GM19043 (cell line): ENCODE results near the gene GLTP.
A peak's percentile ranks its signal among the peaks of the same experiment; 100 is the strongest.
"Not testable (repeated sequence)": the region's sequence is repeated elsewhere in the genome, so short reads cannot be mapped to it uniquely, and the experiment has no call there.

Experiments
- ATAC-seq: cut with Tn5 transposase; IDR thresholded peaks from one replicate; pipeline ENCODE4 v1.9.1; 2021; ENCODE audit warnings: low read depth; ENCODE audit not compliant: unreplicated experiment

GLTP gene, protein sequence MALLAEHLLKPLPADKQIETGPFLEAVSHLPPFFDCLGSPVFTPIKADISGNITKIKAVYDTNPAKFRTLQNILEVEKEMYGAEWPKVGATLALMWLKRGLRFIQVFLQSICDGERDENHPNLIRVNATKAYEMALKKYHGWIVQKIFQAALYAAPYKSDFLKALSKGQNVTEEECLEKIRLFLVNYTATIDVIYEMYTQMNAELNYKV

GRCh38 chr12:109880043-109880931 lies at the start of gene GLTP:
Gene GLTP (minus strand): TSS chr12:109880541. CDS start chr12:109880374, 167 bp downstream.
- peak; percentile 86 for ATAC-seq

DNA sequence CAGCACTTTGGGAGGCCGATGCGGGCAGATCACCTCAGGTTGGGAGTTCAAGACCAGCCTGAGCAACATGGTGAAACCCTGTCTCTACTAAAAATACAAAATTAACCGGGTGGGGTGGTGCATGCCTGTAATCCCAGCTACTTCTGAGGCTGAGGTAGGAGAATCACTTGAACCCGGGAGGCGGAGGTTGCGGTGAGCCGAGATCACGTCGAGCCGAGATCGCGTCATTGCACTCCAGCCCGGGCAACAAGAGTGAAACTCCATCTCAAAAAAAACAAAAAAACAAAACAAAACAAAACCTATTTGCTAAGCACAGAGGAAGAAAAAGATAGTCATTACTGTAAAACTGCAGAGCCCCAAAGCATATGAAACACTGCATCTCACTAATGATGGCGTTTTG lies 49.0 kb upstream of the GLTP start:
- ATAC-seq = not testable (repeated sequence)

DNA sequence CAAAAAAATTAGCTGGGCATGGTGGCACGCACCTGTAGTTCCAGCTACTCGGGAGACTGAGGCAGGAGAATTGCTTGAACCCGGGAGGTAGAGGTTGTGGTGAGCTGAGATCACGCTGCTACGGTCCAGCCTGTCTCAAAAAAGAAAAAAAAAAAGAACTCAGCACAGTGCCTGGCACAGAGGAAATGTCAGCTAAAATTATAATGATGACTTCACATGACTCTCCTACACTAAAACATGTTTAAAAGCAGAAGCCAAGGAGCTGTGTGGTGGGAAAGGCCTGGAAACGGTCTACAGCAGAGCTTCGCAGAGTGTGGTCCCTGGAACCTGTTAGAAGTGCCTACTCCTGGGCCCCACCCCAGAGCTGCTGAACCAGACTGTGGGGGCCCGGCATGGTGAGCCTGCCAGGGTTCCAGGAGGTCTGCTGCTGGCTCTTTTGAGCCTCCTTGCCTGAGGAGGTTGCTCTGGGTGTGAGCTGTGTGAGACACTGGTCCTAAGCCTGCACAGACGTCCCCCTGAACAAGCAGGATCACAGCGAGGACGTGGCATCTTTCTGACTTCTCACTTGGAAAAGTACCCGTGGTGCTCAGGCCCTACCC lies 47.8 kb upstream of the GLTP start:
- no peak for ATAC-seq

DNA sequence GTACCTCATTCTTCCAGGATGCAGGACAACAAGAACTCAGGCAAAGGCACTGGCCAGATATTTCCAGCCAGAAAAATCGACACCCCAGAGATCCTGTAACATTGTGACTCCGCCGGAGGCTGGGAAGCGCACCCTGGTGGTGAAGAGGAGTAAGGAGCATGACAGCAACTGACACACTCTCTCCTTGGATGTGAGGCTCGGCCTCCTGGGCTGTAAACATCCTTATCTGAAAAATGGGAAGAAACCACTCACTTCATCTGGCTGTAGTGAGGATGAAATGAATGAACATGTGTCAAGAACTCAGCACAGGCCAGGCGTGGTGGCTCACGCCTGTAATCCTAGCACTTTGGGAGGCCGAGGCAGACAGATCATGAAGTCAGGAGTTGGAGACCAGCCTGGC lies 47.3 kb upstream of the GLTP start:
- no peak for ATAC-seq

DNA sequence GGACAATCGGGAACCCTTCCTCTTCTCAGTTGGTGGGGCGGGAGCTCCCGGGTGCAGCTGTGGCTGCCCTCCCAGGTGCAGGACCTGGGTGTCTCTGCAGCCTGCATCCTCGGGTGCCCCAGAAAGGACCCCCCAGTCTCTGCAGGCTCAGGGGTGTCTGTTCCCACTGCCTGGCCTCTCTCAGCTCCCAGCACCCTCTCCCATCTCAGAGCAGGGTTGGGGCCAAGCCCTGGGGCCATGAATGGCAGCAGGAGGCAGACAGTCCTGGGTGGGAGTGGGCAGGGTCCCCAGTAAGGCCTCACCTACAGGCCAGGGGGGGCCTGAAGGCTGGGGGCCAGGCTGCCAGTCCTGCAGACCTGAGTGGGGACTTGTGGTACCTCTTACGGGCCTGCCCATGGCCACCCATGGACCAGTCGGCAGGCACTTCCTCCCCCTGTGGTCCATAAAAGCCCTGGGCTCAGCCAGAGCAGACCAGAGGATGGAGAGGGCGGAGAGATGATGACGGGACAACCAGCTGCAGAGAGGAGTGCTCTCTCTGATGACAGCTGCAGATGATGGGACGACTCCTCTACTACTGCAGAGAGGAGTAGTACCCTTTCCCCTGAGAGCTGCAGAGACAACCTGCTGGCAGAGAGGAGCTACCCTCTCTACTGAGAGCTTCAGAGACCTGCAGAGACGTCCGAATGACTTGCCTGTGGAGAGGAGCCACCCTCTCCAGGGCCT lies 46.3 kb upstream of the GLTP start:
- ATAC-seq = no peak

- no peak for ATAC-seq
Observed at GRCh38 chr12:109926016-109926415, 45.7 kb upstream of the GLTP start.

GRCh38 chr12:109925185-109925840 lies 45.0 kb upstream of the GLTP start:
- no peak for ATAC-seq

DNA sequence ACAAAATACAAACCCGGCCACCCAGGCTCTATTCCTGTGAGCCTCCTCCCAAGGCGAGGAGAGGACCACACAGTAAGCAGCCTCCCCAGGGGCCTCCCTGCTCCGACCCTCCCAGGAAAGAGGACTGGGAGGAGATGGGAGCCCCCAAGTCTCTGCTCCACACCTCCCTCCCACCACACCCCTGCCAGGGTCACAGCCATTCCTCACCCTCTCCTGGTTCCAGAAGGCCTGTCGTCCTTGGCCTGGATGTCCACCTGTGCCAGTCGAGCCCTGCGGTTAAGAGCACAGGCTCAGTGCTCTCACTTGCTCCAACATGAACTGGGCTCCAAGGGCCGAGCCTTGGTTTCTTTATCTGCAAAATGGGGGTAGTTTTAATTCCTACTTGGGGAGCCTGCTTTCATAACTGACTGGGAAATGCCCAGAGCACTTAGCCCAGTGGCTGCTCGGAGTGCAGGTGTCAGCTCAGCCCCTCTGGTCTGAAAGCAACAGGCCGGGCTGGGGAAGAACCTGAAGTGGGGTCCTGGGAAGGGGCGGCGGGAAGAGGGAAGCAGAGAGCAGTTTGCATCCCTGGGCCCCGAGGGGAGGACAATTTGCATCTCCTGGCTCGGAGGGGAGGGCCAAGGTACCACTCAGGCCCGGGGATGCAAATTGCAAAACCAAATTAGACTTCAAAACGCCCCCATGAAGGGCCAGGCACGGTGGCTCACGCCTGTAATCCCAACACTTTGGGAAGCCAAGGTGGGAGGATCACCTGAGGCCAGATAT lies 43.3 kb upstream of the GLTP start:
- ATAC-seq = no peak

- no peak for ATAC-seq
Observed at GRCh38 chr12:109923038-109923437, 42.7 kb upstream of the GLTP start.

DNA sequence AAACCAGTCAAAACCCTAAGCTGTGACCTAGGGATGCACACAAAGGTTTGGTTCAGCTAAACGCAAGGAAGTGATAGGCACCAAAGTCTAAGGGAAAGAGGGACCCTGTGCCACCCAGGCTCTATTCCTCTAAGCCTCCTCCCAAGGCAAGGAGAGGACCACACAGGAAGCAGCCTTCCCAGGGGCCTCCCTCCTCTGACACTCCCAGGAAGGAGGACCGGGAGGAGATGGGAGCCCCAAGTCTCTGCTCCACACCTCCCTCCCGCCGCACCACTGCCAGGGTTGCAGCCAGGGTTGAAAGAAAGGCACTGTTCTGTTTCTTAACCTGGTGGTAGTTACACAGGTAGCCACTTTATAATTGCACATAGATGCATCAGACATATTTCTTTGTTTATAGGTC lies 41.6 kb upstream of the GLTP start:
- ATAC-seq = no peak

GRCh38 chr12:109920261-109920780 lies 40.0 kb upstream of the GLTP start:
- ATAC-seq = no peak

DNA sequence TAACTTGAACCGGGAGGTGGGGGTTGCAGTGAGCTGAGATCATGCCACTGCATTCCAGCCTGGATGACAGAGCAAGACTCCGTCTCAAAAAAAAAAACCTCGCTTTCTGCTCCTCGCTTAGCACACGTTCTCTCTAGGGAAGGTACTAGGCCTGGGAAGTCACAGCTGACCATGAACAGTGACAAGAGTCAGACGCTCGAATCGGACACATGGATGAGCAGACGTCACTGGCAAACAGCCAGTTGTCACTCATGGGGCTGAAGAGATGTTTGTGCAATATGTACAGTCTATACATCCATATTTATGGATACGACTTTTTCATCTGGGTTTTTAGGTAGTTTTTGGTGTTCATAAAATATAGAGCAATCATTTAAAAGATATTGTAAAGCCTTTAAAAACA lies 39.1 kb upstream of the GLTP start:
- no peak for ATAC-seq

DNA sequence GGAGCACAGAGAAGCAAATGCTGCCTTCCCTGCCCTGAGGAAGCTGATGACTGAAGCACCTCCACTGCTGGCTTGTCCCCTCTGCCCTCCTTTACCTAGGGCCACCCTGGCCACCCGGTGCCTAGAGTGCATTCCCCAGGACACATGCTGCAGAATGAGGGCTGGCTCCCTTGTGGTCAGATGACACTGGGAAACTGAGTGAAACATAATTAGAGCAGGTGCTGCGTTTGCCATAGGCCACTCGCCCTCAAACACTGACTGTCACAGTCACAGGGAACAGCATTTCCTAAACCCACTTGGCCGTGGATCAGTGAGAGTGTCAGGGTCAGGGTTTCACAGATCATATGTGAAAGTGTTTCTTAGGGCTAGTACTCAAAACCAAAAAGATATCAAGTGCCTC lies 35.7 kb upstream of the GLTP start:
- no peak for ATAC-seq

DNA sequence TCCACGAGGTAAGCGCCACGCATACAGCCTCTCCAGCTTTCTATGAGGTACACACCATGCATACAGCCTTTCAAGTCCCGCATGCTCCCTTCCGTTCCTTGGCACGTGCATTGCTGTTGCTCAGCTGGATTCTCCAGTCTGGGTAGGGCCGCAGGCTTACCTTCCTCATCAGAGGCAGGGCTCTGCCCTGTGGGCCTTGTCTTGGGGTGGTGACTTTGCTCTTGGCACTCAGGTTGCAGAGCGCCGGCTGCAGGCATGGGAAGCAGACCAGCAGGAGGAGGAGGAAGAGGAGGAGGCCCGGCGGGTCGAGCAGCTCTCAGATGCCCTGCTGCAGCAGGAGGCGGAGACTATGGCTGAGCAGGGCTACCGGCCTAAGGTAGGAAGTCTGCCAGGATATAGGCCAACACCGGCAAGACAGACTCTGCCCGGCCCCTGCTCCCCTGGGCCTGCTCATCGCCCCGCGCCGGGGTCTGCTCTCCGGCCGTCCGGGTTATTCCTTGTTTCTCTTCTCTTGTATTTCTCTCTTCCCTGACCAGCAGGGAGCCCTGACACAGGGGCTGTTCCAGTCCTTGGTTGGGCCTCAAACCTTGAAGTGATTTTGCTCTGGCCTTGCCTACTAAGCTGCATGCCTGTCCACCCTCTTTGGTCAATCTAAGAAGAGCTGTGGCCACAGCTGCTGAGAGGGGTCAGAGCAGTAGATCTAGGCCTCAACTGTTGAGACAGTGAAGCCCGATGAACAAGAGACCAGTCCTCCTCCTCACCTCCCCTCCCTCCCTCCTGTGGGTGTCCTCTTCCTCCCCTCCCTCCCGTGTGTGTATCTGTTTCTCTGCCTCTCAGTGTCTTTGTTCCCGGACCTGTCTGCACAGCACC lies 35.1 kb upstream of the GLTP start:
- no peak for ATAC-seq

- ATAC-seq = no peak
Observed at GRCh38 chr12:109914461-109914860, 34.1 kb upstream of the GLTP start.

DNA sequence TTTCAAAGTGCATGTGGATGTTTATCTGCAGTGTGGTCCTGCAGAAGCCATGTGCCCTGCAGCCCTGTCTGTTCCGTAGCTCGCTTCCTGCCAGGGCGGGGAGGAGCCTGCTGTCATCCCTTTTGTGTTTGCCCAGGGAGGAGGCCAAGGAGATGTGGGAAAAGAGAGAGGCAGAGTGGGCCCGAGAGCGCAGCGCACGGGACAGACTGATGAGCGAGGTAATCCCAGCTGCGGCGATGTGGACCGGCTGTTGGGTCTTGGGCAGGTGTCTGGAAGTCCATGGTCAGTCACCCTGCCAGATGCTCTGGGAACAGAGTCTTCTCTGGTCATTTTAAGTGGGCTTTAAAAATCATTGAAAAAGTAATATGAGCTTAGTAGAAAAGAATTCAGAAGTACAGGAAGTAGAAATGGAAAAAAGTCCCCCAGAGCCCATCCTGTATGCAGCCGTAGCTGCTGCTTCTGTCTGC lies 32.5 kb upstream of the GLTP start:
- ATAC-seq = no peak

DNA sequence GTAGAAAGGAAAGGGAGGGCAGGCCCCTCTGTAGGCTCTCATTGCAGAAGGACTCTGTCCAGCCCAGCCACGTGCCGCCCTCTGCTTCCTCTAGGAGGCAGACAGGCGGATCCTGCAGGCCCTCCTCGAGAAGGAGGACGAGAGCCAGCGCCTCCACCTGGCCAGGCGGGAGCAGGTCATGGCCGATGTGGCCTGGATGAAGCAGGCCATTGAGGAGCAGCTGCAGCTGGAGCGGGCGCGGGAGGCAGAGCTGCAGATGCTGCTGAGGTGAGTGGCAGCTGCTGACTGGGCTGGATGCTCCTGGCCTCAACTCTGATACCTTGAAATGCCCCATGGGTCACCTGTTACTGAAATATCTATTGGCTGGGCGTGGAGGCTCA lies 30.6 kb upstream of the GLTP start:
- no peak for ATAC-seq

- no peak for ATAC-seq
Observed at GRCh38 chr12:109910254-109910968, 30.1 kb upstream of the GLTP start.
